HepG2 (cell line): ENCODE results near the gene ADGRD1. TPM values are rescaled to one million over a fixed set of nuclear protein-coding genes. Genes with fewer than 3 reads are reported as not detected.

Experiments
- ATAC-seq: fragments of 200-7000 bp; cut with Tn5 transposase; 3 replicates; pipeline ENCODE4 v1.9.1; 2020; ENCODE audit warnings: mild to moderate bottlenecking, moderate library complexity
- BruUV-seq: library from RNA; stranded (reverse); fragments of 400-500 nt; replicated peaks from 2 replicates; lab custom pipeline; 2021; lab: Mats Ljungman, UMichigan
- CTCF ChIA-PET: fragments of 300-600 bp; formaldehyde crosslinking; extraction: SDS; loops from one replicate; lab custom pipeline; 2021; ENCODE audit warnings: low total read pairs, inconsistent platforms, low intra/inter-chr PET ratio; lab: Yijun Ruan, JAX
- POLR2A ChIA-PET: fragments of 350-600 bp; sonication (Branson Sonifier 250); formaldehyde crosslinking; loops from one replicate; lab custom pipeline; 2020; ENCODE audit warnings: antibody characterized with exemption, inconsistent platforms; lab: Yijun Ruan, JAX
- DNase-seq: peaks from one replicate; pipeline ENCODE4 v3.0.0-alpha.2; 2015; ENCODE audit warnings: low spot score
- FAIRE-seq: peaks from 3 replicates; lab custom pipeline; 2011; peaks lifted over from hg19 to GRCh38; lab: Jason Lieb, UNC
- H2AFZ ChIP-seq: one replicate; pipeline ENCODE4 v1.6.1; 2011; ENCODE audit warnings: low read length, inconsistent platforms
- H3K27ac ChIP-seq: fragments of 300-600 bp; 3 replicates; pipeline ENCODE4 v1.8.0; 2011; ENCODE audit warnings: mixed run types, mild to moderate bottlenecking, mixed read lengths, low read length, inconsistent platforms; ENCODE audit not compliant: insufficient read depth; ENCODE audit errors: extremely low read length
- H3K27me3 ChIP-seq, 2 experiments: fragments of 200-600 bp in 1 of 2; 2 replicates in 1 of 2; 3 replicates in 1 of 2; pipeline versions ENCODE4 v1.6.0 to v1.8.0; 2011; ENCODE audit warnings: low read length in 2 of 2, mild to moderate bottlenecking in 2 of 2, moderate library complexity in 2 of 2, inconsistent platforms in 1 of 2; ENCODE audit not compliant: insufficient read depth in 2 of 2, control insufficient read depth in 1 of 2
- H3K36me3 ChIP-seq, 2 experiments: fragments of 200-600 bp in 1 of 2; replicated peaks in 1 of 2; 2 replicates in 1 of 2; 3 replicates in 1 of 2; pipeline versions ENCODE4 v1.5.1 to v1.8.0; 2011; ENCODE audit warnings: low read length in 2 of 2, inconsistent platforms in 1 of 2; ENCODE audit not compliant: insufficient read depth in 2 of 2, control insufficient read depth in 1 of 2
- H3K4me1 ChIP-seq: 2 replicates; pipeline ENCODE4 v1.5.1; 2012; ENCODE audit warnings: low read length, inconsistent platforms; ENCODE audit not compliant: insufficient read depth
- H3K4me2 ChIP-seq: 2 replicates; pipeline ENCODE4 v1.6.0; 2011; ENCODE audit warnings: low read depth, low read length, inconsistent platforms
- H3K4me3 ChIP-seq, 3 experiments: fragments of 200-600 bp in 1 of 3; sonication (generic), shearing (Covaris generic) in 1 of 3; replicated peaks in 1 of 3; 2 replicates each; pipeline ENCODE4 v1.5.1; 2011 to 2016; ENCODE audit warnings: low read length in 3 of 3, inconsistent platforms in 2 of 3, low read depth in 2 of 3, mild to moderate bottlenecking in 2 of 3, control low read depth in 1 of 3, mixed read lengths in 1 of 3; ENCODE audit not compliant: insufficient read depth in 1 of 3
- H3K79me2 ChIP-seq: one replicate; pipeline ENCODE4 v1.6.1; 2011; ENCODE audit warnings: low read length, inconsistent platforms; ENCODE audit not compliant: insufficient read depth
- H3K9ac ChIP-seq: 2 replicates; pipeline ENCODE4 v1.6.0; 2011; ENCODE audit warnings: mild to moderate bottlenecking, low read depth, low read length, inconsistent platforms; ENCODE audit not compliant: insufficient read depth
- H3K9me3 ChIP-seq: 2 replicates; pipeline ENCODE4 v1.5.1; 2012; ENCODE audit warnings: mild to moderate bottlenecking, low read length
- H4K20me1 ChIP-seq: 2 replicates; pipeline ENCODE4 v1.6.0; 2011; ENCODE audit warnings: inconsistent platforms, mild to moderate bottlenecking, low read length, moderate library complexity; ENCODE audit not compliant: insufficient read depth
- GATAD1 ChIP-seq: IDR thresholded peaks from 2 replicates; pipeline ENCODE4 v1.6.1; 2016; ENCODE audit warnings: missing genetic modification reagents, missing compliant biosample characterization
- GPN1 ChIP-seq: sonication (generic); formaldehyde crosslinking; IDR thresholded peaks from 2 replicates; pipeline ENCODE4 v1.5.1; 2020; ENCODE audit warnings: missing genetic modification reagents, borderline replicate concordance
- JUNB ChIP-seq: sonication (generic); formaldehyde crosslinking; IDR thresholded peaks from 2 replicates; pipeline ENCODE4 v1.8.0; 2022; ENCODE audit warnings: missing genetic modification reagents, mild to moderate bottlenecking, borderline replicate concordance
- KLF16 ChIP-seq, 2 experiments: sonication (generic) in 1 of 2; formaldehyde crosslinking in 1 of 2; IDR thresholded peaks; 2 replicates each; pipeline versions ENCODE4 v1.6.1 to v1.8.0; 2016 to 2023; ENCODE audit warnings: missing genetic modification reagents in 2 of 2, missing compliant biosample characterization in 1 of 2
- MXD3 ChIP-seq: IDR thresholded peaks from 2 replicates; pipeline ENCODE4 v1.6.1; 2016; ENCODE audit warnings: mild to moderate bottlenecking, missing biosample characterization, missing genetic modification reagents
- RAD21 ChIP-seq: fragments of 450-650 bp; formaldehyde crosslinking; IDR thresholded peaks from 2 replicates; pipeline ENCODE4 v1.5.0; 2020; ENCODE audit warnings: mild to moderate bottlenecking
- REL ChIP-seq: sonication (generic); formaldehyde crosslinking; conservative IDR thresholded peaks from 2 replicates; pipeline ENCODE4 v1.8.0; 2022; ENCODE audit warnings: mild to moderate bottlenecking, missing genetic modification reagents, moderate library complexity
- RNF2 ChIP-seq: fragments of 450-650 bp; conservative IDR thresholded peaks from 2 replicates; pipeline ENCODE4 v1.6.1; 2016; ENCODE audit warnings: low read depth
- SKIL ChIP-seq: sonication (generic); formaldehyde crosslinking; IDR thresholded peaks from 2 replicates; pipeline ENCODE4 v1.8.0; 2022; ENCODE audit warnings: missing genetic modification reagents, mild to moderate bottlenecking, moderate library complexity, borderline replicate concordance
- SMAD9 ChIP-seq: sonication (generic); formaldehyde crosslinking; IDR thresholded peaks from 2 replicates; pipeline ENCODE4 v1.5.1; 2020; ENCODE audit warnings: mild to moderate bottlenecking, missing genetic modification reagents
- SMC3 ChIP-seq: IDR thresholded peaks from 2 replicates; pipeline ENCODE4 v1.6.1; 2011; ENCODE audit warnings: low read length, improper control_type of control experiment
- TFE3 ChIP-seq: IDR thresholded peaks from 2 replicates; pipeline ENCODE4 v1.6.1; 2016
- YY1 ChIP-seq: IDR thresholded peaks from 2 replicates; pipeline ENCODE4 v1.6.1; 2011; ENCODE audit warnings: low read length, low read depth, moderate library complexity, mild to moderate bottlenecking; ENCODE audit not compliant: insufficient read depth, insufficient replicate concordance
- ZBTB33 ChIP-seq: sonication (generic); formaldehyde crosslinking; IDR thresholded peaks from 2 replicates; pipeline ENCODE4 v1.4.0; 2020; ENCODE audit warnings: missing genetic modification reagents
- ZSCAN30 ChIP-seq: sonication (generic); formaldehyde crosslinking; IDR thresholded peaks from 2 replicates; pipeline ENCODE4 v1.5.0; 2020; ENCODE audit warnings: mild to moderate bottlenecking, missing genetic modification reagents
- WGBS: methylation state at CpG from one replicate; pipeline ENCODE4 v1.1.6; 2017; ENCODE audit warnings: low lambda C conversion rate; 5-methylcytosine and 5-hydroxymethylcytosine counted together
- in situ Hi-C: cut with HindIII; loops from 2 replicates; pipeline ENCODE4 v1.10.0; 2017; ENCODE audit warnings: low pct_unique_long_range_greater_than_20kb; ENCODE audit not compliant: extremely low pct_ligation_motif_present
- intact Hi-C: fragments of 100-400 bp; cut with micrococcal nuclease; formaldehyde crosslinking; loops from one replicate; pipeline ENCODE4 v1.10.0; 2022; ENCODE audit not compliant: unreplicated experiment
- polyA plus RNA-seq, 8 experiments: library from polyadenylated mRNA; depleted of rRNA in 3 of 8; stranded (reverse) in 7 of 8; unstranded in 1 of 8; fragments of >200 nt; fragmentation: Illumina TruSeq in 4 of 8; extraction: Trizol in 4 of 8; gene quantifications; 2 replicates each; pipeline versions ENCODE4 v1.2.1 to v1.2.3, GENCODE V29; 2011 to 2016; ENCODE audit warnings: low read depth in 4 of 8, missing spikeins in 1 of 8, mixed read lengths in 1 of 8; ENCODE audit not compliant: insufficient read depth in 1 of 8
- total RNA-seq, 5 experiments: library from RNA; depleted of rRNA; stranded (reverse); fragments of >200 nt; fragmentation: Illumina TruSeq; extraction: Trizol; gene quantifications; 2 replicates each; pipeline ENCODE4 v1.2.3, GENCODE V29; 2016; ENCODE audit warnings: low read depth in 1 of 5

The ADGRD1 gene
- total and polyA plus RNA-seq, 2 of the 13 experiments (the other 11 are each of a cell fraction or from before 2014, with no cell fraction given) = 0.46 to 12.4 TPM

- H3K36me3 ChIP-seq = no peaks in the 10 kb centered on the region
- no peaks in the 10 kb centered on the region for H4K20me1 ChIP-seq
- H3K27ac ChIP-seq = no peak overlapping the region
- no peak overlapping the region for H3K9ac ChIP-seq
- ChIA-PET CTCF (interaction anchor here (1.6 to 2.2 kb wide), 2 partner anchors 28 to 215 kb away, joined by 9 to 43 read pairs; no protein-coding TSS in a partner anchor), POLR2A (interaction anchor here (0.7 to 1.3 kb wide), 2 partner anchors 214 to 215 kb away, joined by 3 read pairs; no protein-coding TSS in a partner anchor)
- intact Hi-C loops (loop anchor here (1.0 kb wide), 2 partner anchors 28 to 216 kb away; no protein-coding TSS in a partner anchor), in situ Hi-C loops (no loop called here)
- WGBS = 55% methylated on average over 15 of the region's 29 CpGs
- no peaks in the 10 kb centered on the region; a peak in 1 of 5 replicates for H3K27me3 ChIP-seq
- H3K4me2 ChIP-seq = peak overlapping the region; percentile 21; the same call in 1 of the 2 replicates
- ATAC-seq (peak; percentile 88), DNase-seq (peak; percentile 53), FAIRE-seq (no peak)
- H3K9me3 ChIP-seq = no peaks in the 10 kb centered on the region
- H3K4me1 ChIP-seq = no peaks in the 10 kb centered on the region
- no TSS peak for BruUV-seq
- H2AFZ ChIP-seq = no peak overlapping the region
- no peaks in the 10 kb centered on the region for H3K79me2 ChIP-seq
- H3K4me3 ChIP-seq = no peak overlapping the region
- no peak for TF ChIP-seq SKIL (CRISPR knock-in tag)
- TF ChIP-seq ZSCAN30 (CRISPR knock-in tag) = no peak
- no peak for TF ChIP-seq TFE3
- TF ChIP-seq ZBTB33 (CRISPR knock-in tag) = no peak
- TF ChIP-seq KLF16 (CRISPR knock-in tag; IDR thresholded peaks at IDR 0.05) = no peak
- no peak for TF ChIP-seq REL
- TF ChIP-seq SMC3 = peak; percentile 62; the same call in 1 of the 2 replicates
- TF ChIP-seq YY1 = peak; percentile 15
- TF ChIP-seq GPN1 (CRISPR knock-in tag) = no peak
- TF ChIP-seq GATAD1 (CRISPR knock-in tag) = 0 out of 2 replicates have a peak, but pooled peaks have one; percentile 20
- TF ChIP-seq SMAD9 (CRISPR knock-in tag) = no peak
- TF ChIP-seq RAD21 (CRISPR knock-in tag) = peak; percentile 82
- no peak for TF ChIP-seq MXD3 (CRISPR knock-in tag)
- TF ChIP-seq RNF2 = 0 out of 2 replicates have a peak, but pooled peaks have one; percentile 21
- no peak for TF ChIP-seq JUNB (CRISPR knock-in tag)
These were observed 178.6 kb downstream of the ADGRD1 start for GRCh38 chr12:131132118-131132892.
